GM12874 (cell line): ENCODE data around the gene MARCO.

ENCODE experiments used
- TF ChIP-seq, protein P1 (sequence below): IDR thresholded peaks from 2 replicates; pipeline ENCODE4 v1.5.1; 2011; ENCODE audit warnings: low read depth, mild to moderate bottlenecking, control low read depth, low read length, moderate library complexity; ENCODE audit not compliant: insufficient read depth

Gene MARCO

GRCh38 chr2:119009110-119009509 is 67.1 kb downstream of the MARCO start:
- TF ChIP-seq, protein P1, sequence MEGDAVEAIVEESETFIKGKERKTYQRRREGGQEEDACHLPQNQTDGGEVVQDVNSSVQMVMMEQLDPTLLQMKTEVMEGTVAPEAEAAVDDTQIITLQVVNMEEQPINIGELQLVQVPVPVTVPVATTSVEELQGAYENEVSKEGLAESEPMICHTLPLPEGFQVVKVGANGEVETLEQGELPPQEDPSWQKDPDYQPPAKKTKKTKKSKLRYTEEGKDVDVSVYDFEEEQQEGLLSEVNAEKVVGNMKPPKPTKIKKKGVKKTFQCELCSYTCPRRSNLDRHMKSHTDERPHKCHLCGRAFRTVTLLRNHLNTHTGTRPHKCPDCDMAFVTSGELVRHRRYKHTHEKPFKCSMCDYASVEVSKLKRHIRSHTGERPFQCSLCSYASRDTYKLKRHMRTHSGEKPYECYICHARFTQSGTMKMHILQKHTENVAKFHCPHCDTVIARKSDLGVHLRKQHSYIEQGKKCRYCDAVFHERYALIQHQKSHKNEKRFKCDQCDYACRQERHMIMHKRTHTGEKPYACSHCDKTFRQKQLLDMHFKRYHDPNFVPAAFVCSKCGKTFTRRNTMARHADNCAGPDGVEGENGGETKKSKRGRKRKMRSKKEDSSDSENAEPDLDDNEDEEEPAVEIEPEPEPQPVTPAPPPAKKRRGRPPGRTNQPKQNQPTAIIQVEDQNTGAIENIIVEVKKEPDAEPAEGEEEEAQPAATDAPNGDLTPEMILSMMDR, result no peak

GRCh38 chr2:119010336-119010735 is 68.3 kb downstream of the MARCO start:
- TF ChIP-seq, protein P1, result no peak

- TF ChIP-seq, protein P1, result peak; percentile 52
Observed at GRCh38 chr2:119011162-119011909, 69.3 kb downstream of the MARCO start.

DNA sequence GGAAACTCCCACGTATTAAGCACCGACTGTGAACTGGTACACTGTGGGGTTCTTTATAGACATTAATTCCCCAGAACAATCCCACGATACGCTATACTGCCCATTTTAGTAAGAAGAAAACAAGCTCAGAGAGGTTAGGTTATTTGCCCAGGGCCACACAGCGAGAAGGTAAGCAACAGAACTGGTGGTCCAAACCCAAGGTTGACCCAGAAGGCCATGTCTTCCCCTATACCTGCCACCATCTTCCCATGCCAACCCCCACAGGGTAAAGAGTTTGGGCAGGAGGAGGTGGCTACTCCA is 69.9 kb downstream of the MARCO start:
- TF ChIP-seq, protein P1, result no peak

- TF ChIP-seq, protein P1, result no peak
Observed at GRCh38 chr2:119012345-119013301, 70.6 kb downstream of the MARCO start.

DNA sequence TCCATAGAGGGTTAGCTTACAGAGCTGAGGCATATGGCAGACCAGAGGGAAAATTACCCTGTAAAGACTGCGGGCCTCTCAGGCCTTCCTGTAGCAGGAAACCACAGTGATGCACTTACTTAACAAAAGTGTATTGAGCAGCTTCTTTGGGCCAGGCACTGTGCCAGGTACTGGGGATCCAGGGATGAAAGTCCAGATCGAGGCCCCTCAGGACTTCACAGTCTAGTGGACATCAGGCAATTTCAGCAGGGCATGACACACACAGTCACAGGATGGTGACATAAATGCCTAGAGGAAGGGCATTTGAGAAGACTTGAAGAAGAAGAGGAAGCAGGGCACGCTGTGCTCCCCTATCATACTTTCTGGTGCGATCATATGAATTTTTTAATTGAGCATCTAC is 71.7 kb downstream of the MARCO start:
- TF ChIP-seq, protein P1, result no peak

GRCh38 chr2:119015845-119016244 is 73.9 kb downstream of the MARCO start:
- TF ChIP-seq, protein P1, result no peak
